Osteocyte (in vitro differentiated cells): Measurements from ENCODE around the gene HGF. TPM values are rescaled to one million over a fixed set of nuclear protein-coding genes. Genes with fewer than 3 reads are reported as not detected.

ENCODE experiments used
- DNase-seq: peaks from one replicate; pipeline ENCODE4 v3.0.0; 2021; ENCODE audit warnings: mixed read lengths; ENCODE audit not compliant: unreplicated experiment; ENCODE audit errors: extremely low spot score
- H3K27ac Mint-ChIP-seq: one replicate; pipeline ENCODE4 v1.8.0; 2021; ENCODE audit warnings: mild to moderate bottlenecking, mixed read lengths; ENCODE audit not compliant: unreplicated experiment
- H3K27me3 Mint-ChIP-seq: one replicate; pipeline ENCODE4 v1.8.0; 2021; ENCODE audit warnings: mixed read lengths; ENCODE audit not compliant: unreplicated experiment
- H3K36me3 Mint-ChIP-seq: one replicate; pipeline ENCODE4 v1.8.0; 2021; ENCODE audit warnings: mixed read lengths; ENCODE audit not compliant: unreplicated experiment
- H3K4me1 Mint-ChIP-seq: one replicate; pipeline ENCODE4 v1.8.0; 2021; ENCODE audit warnings: mixed read lengths; ENCODE audit not compliant: unreplicated experiment
- H3K4me3 Mint-ChIP-seq: one replicate; pipeline ENCODE4 v1.8.0; 2021; ENCODE audit warnings: mild to moderate bottlenecking, moderate library complexity, mixed read lengths; ENCODE audit not compliant: unreplicated experiment
- H3K9me3 Mint-ChIP-seq: one replicate; pipeline ENCODE4 v1.8.0; 2021; ENCODE audit warnings: mixed read lengths; ENCODE audit not compliant: unreplicated experiment
- CTCF ChIP-seq: fragments of 200-600 bp; sonication (generic); IDR thresholded peaks from 2 replicates; pipeline ENCODE4 v1.5.0; 2021; ENCODE audit warnings: antibody characterized with exemption, mild to moderate bottlenecking, moderate library complexity
- total RNA-seq: library from RNA; stranded (reverse); gene quantifications from 2 replicates; pipeline ENCODE4 v1.2.1, GENCODE V29; 2021

HGF gene
- total RNA-seq, 1 donor from 2014 or later, result 16.0 TPM

- TF ChIP-seq CTCF, result no peak
- H3K4me3 Mint-ChIP-seq, result no peak overlapping the region
- peaks cover 12% of the 10 kb centered on the region for H3K4me1 Mint-ChIP-seq
- no peaks in the 10 kb centered on the region for H3K9me3 Mint-ChIP-seq
- DNase-seq, result no peak
- H3K36me3 Mint-ChIP-seq, result peaks cover 11% of the 10 kb centered on the region
- no peaks in the 10 kb centered on the region for H3K27me3 Mint-ChIP-seq
- H3K27ac Mint-ChIP-seq, result no peak overlapping the region
Observed at GRCh38 chr7:81790120-81790500, 20.3 kb upstream of the HGF start.

- Mint-ChIP-seq H3K4me1 (peaks cover 10% of the 10 kb centered on the region), H3K9me3 (no peaks in the 10 kb centered on the region), H3K27ac (no peak overlapping the region), H3K4me3 (no peak overlapping the region), H3K36me3 (peaks cover 11% of the 10 kb centered on the region), H3K27me3 (no peaks in the 10 kb centered on the region)
- no peak for DNase-seq
- TF ChIP-seq CTCF, result no peak
Observed at GRCh38 chr7:81789406-81790119, 19.7 kb upstream of the HGF start.

- Mint-ChIP-seq H3K27me3 (no peaks in the 10 kb centered on the region), H3K36me3 (peaks cover 11% of the 10 kb centered on the region)
Observed at GRCh38 chr7:81788246-81788645, 18.4 kb upstream of the HGF start.

GRCh38 chr7:81783818-81784217 is 14.0 kb upstream of the HGF start:
- Mint-ChIP-seq H3K4me1 (no peaks in the 10 kb centered on the region), H3K27me3 (no peaks in the 10 kb centered on the region), H3K4me3 (no peak overlapping the region), H3K36me3 (peaks cover 1% of the 10 kb centered on the region), H3K27ac (no peak overlapping the region), H3K9me3 (no peaks in the 10 kb centered on the region)
- TF ChIP-seq CTCF, result no peak
- no peak for DNase-seq

More at GRCh38 chr7:81788246-81788645, 18.4 kb upstream of the HGF start:
- no peak for DNase-seq
- Mint-ChIP-seq H3K4me1 (peaks cover 7% of the 10 kb centered on the region), H3K27ac (no peak overlapping the region), H3K9me3 (no peaks in the 10 kb centered on the region), H3K4me3 (no peak overlapping the region)
- TF ChIP-seq CTCF, result no peak

- H3K4me1 Mint-ChIP-seq, result peaks cover 5% of the 10 kb centered on the region
Observed at GRCh38 chr7:81780914-81781693, 11.3 kb upstream of the HGF start.

More at GRCh38 chr7:81780914-81781693, 11.3 kb upstream of the HGF start:
- Mint-ChIP-seq H3K27me3 (no peaks in the 10 kb centered on the region), H3K36me3 (no peaks in the 10 kb centered on the region), H3K9me3 (no peaks in the 10 kb centered on the region), H3K4me3 (no peak overlapping the region), H3K27ac (no peak overlapping the region)
- no peak for TF ChIP-seq CTCF
- DNase-seq, result no peak
